ENCODE results near the gene LYSMD2.

LYSMD2 gene

DNA sequence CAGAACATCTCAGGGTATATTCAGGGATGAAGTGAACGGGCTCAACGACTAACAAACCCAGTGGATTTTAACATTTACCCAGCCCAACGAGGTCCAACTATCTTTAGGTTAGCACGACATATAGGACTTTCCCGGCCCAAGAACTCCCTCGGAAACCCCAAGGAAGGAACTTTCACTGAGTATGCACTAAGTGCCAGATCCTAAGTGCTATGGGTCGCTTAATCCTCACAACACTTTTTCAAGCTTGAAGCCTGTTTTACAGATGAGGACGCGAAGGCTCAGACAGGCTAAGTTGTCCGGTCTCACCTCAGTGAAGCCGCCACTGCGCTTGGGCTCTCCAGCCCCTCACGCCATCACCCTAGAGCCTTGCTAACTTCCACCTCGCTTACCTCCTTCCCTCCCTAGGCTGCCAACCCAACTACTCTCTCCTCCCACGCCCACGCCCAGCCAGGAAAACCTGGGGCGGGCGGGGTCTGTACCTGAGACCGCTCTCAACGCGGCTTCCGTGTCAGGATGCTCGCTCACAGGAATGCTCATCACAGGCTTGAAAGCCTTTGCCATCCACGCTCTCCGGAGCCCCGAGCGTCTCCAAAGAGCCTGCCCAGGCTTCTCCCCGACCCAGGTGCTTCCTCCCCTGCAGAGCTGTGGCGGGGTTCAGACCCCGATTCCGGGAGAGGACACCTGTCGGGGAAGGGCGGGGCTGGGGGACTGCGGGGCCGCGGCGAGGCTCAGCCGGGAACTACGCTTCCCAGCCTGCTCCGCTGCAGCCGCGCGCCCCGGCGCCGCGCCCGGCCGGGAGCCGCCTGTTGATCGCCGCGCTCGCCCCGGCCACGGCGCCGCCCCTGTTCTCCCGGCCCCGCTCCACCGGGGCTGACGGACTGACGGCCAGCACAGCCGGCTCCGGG, 13.6 kb upstream of the LYSMD2 start, which contains the start of gene TMOD2:
TSS of gene TMOD2 (plus strand) at position 806 of the 905 bp plus-strand sequence. CDS start 14,845 bp downstream, outside the sequence.
- peaks cover 6% of the 10 kb centered on the region for H3K4me1 ChIP-seq (ENCODE audit: control insufficient read depth, low read depth, low read length)
- no peaks in the 10 kb centered on the region for H3K36me3 ChIP-seq (ENCODE audit: control insufficient read depth, low read depth, low read length)
- H3K9ac ChIP-seq (ENCODE audit: low read length) = no peak within 1 kb of the TSS
- H3K27ac ChIP-seq (ENCODE audit: low read length) = no peak within 1 kb of the TSS
- peak within 1 kb of the TSS; percentile 74 for H3K4me3 ChIP-seq (ENCODE audit: low read length)
- H3K9me3 ChIP-seq (ENCODE audit: control insufficient read depth, low read depth, low read length) = no peaks in the 10 kb centered on the region
- peaks cover 56% of the 10 kb centered on the region for H3K27me3 ChIP-seq (ENCODE audit: control insufficient read depth, insufficient read depth, low read length)

DNA sequence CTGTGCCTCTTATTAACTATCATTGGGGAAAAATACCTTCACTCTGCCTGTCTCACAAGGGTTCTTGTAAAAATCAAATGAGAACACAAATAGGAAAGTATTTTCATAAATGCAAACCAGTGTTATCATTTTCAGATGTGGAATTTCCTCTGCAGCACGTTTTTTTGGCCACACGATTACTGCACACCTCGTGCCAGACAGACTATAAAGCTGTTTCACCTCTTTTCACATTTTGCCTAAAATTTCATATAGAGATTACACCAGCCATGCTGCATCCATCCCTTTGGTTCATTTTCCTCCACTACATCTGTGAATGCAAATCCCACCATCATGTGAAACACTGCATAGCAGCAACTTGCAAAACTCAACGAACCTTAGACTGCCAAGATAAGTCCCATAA, 12.7 kb upstream of the LYSMD2 start:
- Histone ChIP-seq H3K27ac (ENCODE audit: low read length) (no peak overlapping the region), H3K27me3 (ENCODE audit: control insufficient read depth, insufficient read depth, low read length) (peaks cover 56% of the 10 kb centered on the region)

DNA sequence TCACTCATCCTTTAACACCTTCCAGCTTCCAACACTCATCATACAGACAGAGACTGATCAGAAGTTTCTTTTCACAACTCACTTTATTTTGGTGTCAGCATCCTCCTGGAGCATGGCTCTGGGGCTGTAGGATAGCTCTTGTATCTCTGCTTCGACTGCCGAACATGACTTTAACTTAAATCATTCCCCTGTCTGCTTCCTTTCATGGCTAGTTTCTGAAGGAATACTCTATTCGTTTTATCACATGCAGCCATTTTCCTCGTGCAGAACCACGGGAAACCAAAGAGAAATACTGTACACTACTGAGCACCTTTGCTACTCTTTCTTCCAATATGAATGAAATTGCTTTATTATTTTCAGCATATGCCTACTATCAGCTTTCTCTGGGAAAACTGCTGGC, 11.9 kb upstream of the LYSMD2 start:
- Histone ChIP-seq H3K9me3 (ENCODE audit: control insufficient read depth, low read depth, low read length) (no peaks in the 10 kb centered on the region), H3K4me1 (ENCODE audit: control insufficient read depth, low read depth, low read length) (peaks cover 6% of the 10 kb centered on the region), H3K36me3 (ENCODE audit: control insufficient read depth, low read depth, low read length) (no peaks in the 10 kb centered on the region), H3K9ac (ENCODE audit: low read length) (no peak overlapping the region), H3K27me3 (ENCODE audit: control insufficient read depth, insufficient read depth, low read length) (peaks cover 55% of the 10 kb centered on the region), H3K27ac (ENCODE audit: low read length) (no peak overlapping the region), H3K4me3 (ENCODE audit: low read length) (no peak overlapping the region)

More for the DNA sequence above, 12.7 kb upstream of the LYSMD2 start:
- H3K9ac ChIP-seq (ENCODE audit: low read length) = no peak overlapping the region
- H3K4me1 ChIP-seq (ENCODE audit: control insufficient read depth, low read depth, low read length) = peaks cover 6% of the 10 kb centered on the region
- H3K9me3 ChIP-seq (ENCODE audit: control insufficient read depth, low read depth, low read length) = no peaks in the 10 kb centered on the region
- no peaks in the 10 kb centered on the region for H3K36me3 ChIP-seq (ENCODE audit: control insufficient read depth, low read depth, low read length)
- no peak overlapping the region for H3K4me3 ChIP-seq (ENCODE audit: low read length)

DNA sequence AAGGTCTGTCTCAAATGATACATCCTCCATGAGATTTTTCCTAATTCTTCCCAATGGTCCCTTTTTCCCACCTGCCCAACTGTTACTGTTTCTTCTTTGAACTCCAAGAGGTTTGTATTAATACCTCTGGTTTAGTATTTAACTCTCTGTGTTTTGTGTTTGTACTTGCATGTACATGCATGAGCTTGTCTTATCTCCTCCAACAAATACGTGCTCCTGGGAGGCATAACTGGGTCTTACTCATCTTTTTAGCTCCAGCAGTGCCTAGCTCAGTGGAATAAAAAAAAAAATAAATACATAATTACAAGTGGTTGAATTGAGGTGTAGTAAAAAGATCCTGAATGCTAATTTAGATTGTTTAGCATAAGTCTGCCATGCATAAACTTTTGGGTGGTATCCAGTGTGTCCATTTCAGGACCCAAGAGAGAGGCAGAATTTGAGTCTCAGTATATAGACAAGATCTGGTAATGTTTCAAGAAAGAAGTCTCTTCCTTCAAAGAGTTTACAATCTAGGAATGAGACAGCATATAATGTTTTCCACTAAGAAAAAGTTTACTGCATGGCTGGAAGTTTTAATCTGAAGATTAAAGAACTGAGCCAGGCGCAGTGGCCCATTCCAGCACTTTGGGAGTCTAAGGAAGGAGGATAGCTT, 1.7 kb upstream of the LYSMD2 start:
- H3K27me3 ChIP-seq (ENCODE audit: control insufficient read depth, insufficient read depth, low read length) = peaks cover 44% of the 10 kb centered on the region

DNA sequence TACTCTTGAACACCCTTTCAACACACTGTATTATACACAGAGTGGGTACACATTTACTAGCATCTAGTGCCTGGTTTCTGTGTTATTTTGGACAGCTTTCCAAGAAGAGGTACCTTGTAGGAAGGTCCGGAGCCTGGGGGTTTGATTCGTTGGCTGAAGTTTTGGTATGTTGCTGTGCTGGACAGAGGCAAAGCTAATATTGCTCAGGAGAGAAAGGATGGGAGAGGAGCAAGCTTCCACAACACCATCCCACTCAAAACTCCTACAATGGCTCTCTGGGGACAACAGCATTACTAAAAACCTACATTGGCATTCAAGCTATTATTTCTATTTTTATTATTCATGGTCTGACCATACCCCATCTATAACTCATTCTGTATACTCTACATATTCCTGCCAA, 1.1 kb upstream of the LYSMD2 start:
- no peak overlapping the region for H3K27ac ChIP-seq (ENCODE audit: low read length)
- no peak overlapping the region for H3K9ac ChIP-seq (ENCODE audit: low read length)
- H3K27me3 ChIP-seq (ENCODE audit: control insufficient read depth, insufficient read depth, low read length) = peaks cover 44% of the 10 kb centered on the region

More for the DNA sequence above, 1.7 kb upstream of the LYSMD2 start:
- Histone ChIP-seq H3K4me1 (ENCODE audit: control insufficient read depth, low read depth, low read length) (peaks cover 6% of the 10 kb centered on the region), H3K4me3 (ENCODE audit: low read length) (no peak overlapping the region), H3K9me3 (ENCODE audit: control insufficient read depth, low read depth, low read length) (no peaks in the 10 kb centered on the region), H3K27ac (ENCODE audit: low read length) (no peak overlapping the region), H3K36me3 (ENCODE audit: control insufficient read depth, low read depth, low read length) (no peaks in the 10 kb centered on the region), H3K9ac (ENCODE audit: low read length) (no peak overlapping the region)

DNA sequence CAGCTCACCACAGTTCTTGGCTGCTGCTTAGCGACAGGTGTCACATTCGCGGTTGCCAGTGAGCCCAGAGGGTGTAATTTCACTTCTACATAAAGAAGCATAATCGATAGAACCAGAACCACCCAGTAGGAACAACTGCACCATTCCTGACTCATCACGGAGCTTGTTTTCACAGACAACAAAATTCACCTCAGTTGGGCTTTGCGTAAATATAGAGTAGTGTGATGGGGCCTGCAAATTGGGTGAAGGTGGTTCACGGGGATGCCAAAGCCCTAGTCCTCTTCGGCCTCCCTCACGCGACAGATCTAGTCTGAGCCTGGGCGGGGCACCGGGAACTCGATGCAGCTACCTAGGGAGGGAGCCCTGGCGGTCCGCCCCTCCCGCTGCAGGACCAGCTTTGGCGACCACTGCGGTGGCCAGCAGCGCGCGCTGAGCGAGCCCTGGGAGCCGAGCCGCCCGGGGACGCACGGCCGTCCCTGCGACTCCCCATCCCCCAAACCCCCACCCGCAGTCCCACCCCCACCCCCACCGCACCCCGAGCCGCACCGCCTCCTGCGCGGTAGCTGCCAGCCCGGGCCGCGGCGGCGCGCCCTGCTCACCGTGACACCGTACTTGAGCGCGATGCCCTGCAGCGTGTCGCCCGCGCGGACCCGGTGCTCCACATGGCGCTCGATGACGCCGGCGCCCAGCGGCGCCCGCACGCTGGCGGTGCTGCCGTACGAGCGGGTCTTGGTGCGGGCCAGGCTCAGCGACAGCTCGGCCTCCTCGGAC, 519 bp downstream of the LYSMD2 start:
- Histone ChIP-seq H3K9ac (ENCODE audit: low read length) (peak overlapping the region; percentile 11), H3K36me3 (ENCODE audit: control insufficient read depth, low read depth, low read length) (no peaks in the 10 kb centered on the region), H3K9me3 (ENCODE audit: control insufficient read depth, low read depth, low read length) (no peaks in the 10 kb centered on the region), H3K4me3 (ENCODE audit: low read length) (peak overlapping the region; percentile 56), H3K4me1 (ENCODE audit: control insufficient read depth, low read depth, low read length) (peaks cover 6% of the 10 kb centered on the region), H3K27me3 (ENCODE audit: control insufficient read depth, insufficient read depth, low read length) (peaks cover 44% of the 10 kb centered on the region), H3K27ac (ENCODE audit: low read length) (no peak overlapping the region)

More for the DNA sequence above, 1.1 kb upstream of the LYSMD2 start:
- Histone ChIP-seq H3K4me1 (ENCODE audit: control insufficient read depth, low read depth, low read length) (peaks cover 6% of the 10 kb centered on the region), H3K9me3 (ENCODE audit: control insufficient read depth, low read depth, low read length) (no peaks in the 10 kb centered on the region), H3K4me3 (ENCODE audit: low read length) (no peak overlapping the region), H3K36me3 (ENCODE audit: control insufficient read depth, low read depth, low read length) (no peaks in the 10 kb centered on the region)

DNA sequence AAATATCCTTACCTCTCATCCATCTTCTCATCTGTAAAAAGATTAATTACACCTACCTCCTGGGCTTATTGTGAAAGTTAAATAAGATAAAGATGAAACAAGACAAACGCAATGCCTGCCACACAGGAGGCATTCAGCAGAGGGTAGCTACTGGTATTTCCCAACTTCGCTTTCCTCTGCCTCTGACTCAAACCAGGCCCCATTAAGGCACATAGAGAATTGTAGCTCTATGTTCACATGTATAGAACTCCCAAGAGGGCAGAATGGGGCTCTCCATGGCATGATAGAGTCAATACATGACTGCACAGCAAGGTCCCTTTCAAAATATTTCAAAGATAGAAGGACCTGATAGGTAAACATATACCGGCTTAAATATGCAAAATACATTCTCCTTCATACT, 1.4 kb downstream of the LYSMD2 start:
- Histone ChIP-seq H3K4me1 (ENCODE audit: control insufficient read depth, low read depth, low read length) (peaks cover 9% of the 10 kb centered on the region), H3K27me3 (ENCODE audit: control insufficient read depth, insufficient read depth, low read length) (peaks cover 44% of the 10 kb centered on the region), H3K9ac (ENCODE audit: low read length) (no peak overlapping the region), H3K36me3 (ENCODE audit: control insufficient read depth, low read depth, low read length) (no peaks in the 10 kb centered on the region), H3K27ac (ENCODE audit: low read length) (no peak overlapping the region), H3K9me3 (ENCODE audit: control insufficient read depth, low read depth, low read length) (no peaks in the 10 kb centered on the region), H3K4me3 (ENCODE audit: low read length) (no peak overlapping the region)

DNA sequence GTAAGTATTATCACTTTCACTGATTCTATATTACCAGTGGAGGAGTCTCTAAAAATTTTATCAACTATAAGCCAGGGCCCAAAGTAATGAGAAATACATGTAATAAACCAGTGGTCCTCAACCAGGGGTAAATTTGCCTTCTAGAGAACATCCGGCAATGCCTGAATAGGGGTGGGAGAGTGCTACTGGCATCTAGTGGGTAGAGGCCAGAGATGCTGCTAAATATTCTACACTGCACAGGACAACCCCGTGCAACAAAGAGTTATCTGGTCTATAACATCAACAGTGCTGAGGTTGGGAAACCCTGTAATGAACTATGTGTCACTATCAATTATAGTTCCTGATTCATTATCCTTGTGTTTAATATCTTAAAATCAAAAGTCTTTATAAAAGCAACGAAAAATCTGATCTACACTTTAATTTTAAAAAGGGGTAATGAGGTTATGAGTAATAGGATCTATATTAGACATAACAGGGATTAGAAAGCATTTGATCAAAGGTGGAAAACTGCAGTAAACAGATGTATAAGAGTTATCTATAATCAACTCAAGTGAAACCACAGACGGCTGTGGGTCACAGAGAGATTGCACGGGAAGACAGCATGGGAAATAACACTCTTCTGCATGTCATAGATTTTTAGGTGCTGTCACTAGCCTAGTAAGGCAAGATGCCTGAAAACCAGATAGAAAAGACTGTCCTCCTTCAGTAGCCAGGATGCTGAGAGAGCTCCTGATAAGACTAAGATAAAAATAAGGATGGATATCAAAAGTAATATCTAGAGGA, 2.0 kb downstream of the LYSMD2 start:
- Histone ChIP-seq H3K27ac (ENCODE audit: low read length) (no peak overlapping the region), H3K36me3 (ENCODE audit: control insufficient read depth, low read depth, low read length) (no peaks in the 10 kb centered on the region), H3K9ac (ENCODE audit: low read length) (no peak overlapping the region), H3K9me3 (ENCODE audit: control insufficient read depth, low read depth, low read length) (no peaks in the 10 kb centered on the region), H3K4me3 (ENCODE audit: low read length) (no peak overlapping the region), H3K27me3 (ENCODE audit: control insufficient read depth, insufficient read depth, low read length) (peaks cover 44% of the 10 kb centered on the region), H3K4me1 (ENCODE audit: control insufficient read depth, low read depth, low read length) (peaks cover 9% of the 10 kb centered on the region)

DNA sequence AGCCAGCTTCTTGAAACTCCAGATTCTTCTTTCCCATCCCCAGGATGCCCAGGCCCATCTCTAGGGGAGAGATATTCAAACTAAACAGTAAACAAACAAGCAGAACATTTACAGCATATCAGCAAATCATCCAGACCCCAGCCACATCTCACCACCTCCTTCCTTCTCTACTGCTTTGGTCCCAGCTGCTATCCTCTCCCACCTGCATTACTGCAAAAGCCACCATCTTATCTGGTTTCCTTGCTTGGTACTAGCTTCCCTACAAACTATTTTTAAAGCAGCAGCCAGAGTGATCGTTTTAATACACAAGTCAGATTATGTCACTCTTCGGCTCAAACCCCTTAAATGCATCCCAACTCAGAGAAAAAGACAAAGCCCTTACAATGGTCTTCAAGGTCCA, 4.8 kb downstream of the LYSMD2 start:
- Histone ChIP-seq H3K9ac (ENCODE audit: low read length) (no peak overlapping the region), H3K4me1 (ENCODE audit: control insufficient read depth, low read depth, low read length) (peaks cover 6% of the 10 kb centered on the region), H3K36me3 (ENCODE audit: control insufficient read depth, low read depth, low read length) (no peaks in the 10 kb centered on the region), H3K27me3 (ENCODE audit: control insufficient read depth, insufficient read depth, low read length) (peaks cover 18% of the 10 kb centered on the region), H3K9me3 (ENCODE audit: control insufficient read depth, low read depth, low read length) (no peaks in the 10 kb centered on the region), H3K4me3 (ENCODE audit: low read length) (no peak overlapping the region), H3K27ac (ENCODE audit: low read length) (no peak overlapping the region)

DNA sequence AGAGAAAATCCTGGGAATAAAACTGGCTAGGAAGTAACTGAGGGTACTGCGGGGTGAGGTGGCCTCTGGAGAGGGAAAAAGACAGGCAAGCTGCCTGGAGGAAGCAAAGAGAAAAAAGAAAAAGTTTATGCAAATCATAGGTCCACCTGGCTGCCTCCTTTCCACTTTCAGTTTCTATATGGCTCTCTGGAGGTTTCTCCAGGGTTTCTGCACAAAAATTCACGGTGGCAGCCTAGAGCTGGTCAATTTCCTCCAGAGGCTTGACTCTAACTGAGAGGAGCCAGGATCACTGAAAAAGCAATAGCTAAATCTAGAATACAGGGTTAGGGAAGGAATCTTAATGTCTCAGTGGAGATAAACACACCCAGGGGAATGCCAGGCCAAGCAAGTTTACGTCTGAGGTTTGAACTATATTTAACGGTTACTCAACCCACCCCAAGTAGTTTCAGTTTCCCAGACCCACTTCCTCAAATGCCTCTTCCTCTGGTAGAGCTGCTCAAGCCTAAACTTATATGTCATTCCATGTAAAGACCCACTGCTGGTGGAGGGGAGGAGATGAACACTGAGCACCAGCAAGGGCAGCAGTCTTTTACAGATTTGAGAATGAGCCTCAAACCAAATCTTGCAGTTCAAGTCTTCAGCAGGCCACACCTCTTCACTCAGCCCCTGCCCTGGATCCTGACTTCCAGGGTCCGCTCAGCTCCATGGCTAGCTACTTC, 5.7 kb downstream of the LYSMD2 start:
- Histone ChIP-seq H3K4me3 (ENCODE audit: low read length) (no peak overlapping the region), H3K9ac (ENCODE audit: low read length) (no peak overlapping the region), H3K27ac (ENCODE audit: low read length) (no peak overlapping the region), H3K4me1 (ENCODE audit: control insufficient read depth, low read depth, low read length) (peaks cover 13% of the 10 kb centered on the region), H3K9me3 (ENCODE audit: control insufficient read depth, low read depth, low read length) (no peaks in the 10 kb centered on the region), H3K27me3 (ENCODE audit: control insufficient read depth, insufficient read depth, low read length) (peaks cover 16% of the 10 kb centered on the region), H3K36me3 (ENCODE audit: control insufficient read depth, low read depth, low read length) (no peaks in the 10 kb centered on the region)

Data from iPS-18a (cell line).